T47D (cell line): ENCODE data around the gene CBLN2.

Experiments
- DNase-seq, 2 experiments: peaks; one replicate each; pipeline versions ENCODE4 v3.0.0 to v3.0.0-alpha.2; 2011 to 2012; ENCODE audit warnings: low read depth in 1 of 2, low spot score in 1 of 2
- JUND ChIP-seq: IDR thresholded peaks from 2 replicates; pipeline ENCODE4 v1.6.1; 2012; ENCODE audit warnings: low read depth
- in situ Hi-C: cut with HindIII; loops from 2 replicates; pipeline ENCODE4 v1.10.0; 2016; ENCODE audit warnings: low sequenced_read_pairs, low pct_unique_long_range_greater_than_20kb

Gene CBLN2

DNA sequence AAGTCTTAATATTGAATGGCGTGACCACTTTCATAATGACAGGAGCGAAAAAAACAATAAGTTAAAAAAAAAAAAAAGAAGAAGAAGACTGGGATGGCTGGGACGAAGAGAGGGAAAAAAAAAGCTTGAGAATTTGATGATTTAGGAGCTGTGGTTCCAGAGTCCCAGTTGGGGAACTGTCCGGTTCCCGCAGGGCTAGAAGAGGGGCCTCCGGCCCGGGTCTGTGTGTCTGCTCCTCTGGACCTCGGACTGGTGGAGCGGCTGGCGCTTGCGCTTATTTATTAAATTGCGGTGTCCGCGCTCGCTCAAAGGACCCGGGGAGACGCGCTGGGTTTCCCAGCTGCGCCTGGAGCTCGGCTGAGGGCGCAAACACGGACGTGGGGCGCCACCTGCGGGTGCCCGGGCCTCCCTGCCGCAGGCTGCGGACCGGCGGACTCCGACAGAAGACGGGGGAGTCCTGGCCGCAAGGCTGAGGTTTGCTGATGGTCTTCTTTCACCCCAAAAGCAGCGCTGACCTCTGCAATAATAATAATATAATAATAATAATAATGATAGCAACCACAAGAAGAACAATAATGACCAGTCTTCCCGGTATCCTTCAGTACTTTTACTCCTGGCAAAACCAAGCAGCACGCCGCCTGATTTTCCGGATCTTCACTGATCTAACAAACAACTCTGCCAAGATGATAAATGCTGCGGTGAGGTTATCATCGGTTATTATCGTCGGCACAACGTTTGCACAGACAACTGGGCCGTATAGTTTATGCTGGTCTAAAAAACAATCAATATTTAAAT is at the start of gene CBLN2:
Gene CBLN2 (minus strand): TSS at position 251 of the 795 bp plus-strand sequence. CDS start 2,182 bp downstream, outside the sequence.
- TF ChIP-seq JUND: no peak
- peak; percentile 72 to 81 for DNase-seq
- in situ Hi-C loops: no loop called here

DNA sequence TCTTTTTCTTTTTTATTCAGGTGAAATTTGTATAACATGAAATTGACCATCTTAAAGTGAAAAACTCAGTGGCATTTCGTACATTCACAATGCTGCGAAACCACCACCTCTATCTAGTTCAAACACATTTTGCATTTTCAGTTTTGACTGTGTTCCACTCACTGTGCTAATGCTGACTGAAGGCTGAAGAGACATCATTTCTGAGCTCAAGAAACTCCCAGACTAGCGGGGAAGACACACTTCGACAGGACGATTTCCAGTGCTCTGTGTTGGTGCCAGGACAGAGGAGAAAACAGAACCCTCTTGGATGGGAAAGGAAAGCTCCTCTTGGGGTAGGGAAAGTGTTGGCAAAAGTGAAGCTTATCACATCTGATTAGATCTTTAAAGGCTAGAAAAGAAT is 44.2 kb upstream of the CBLN2 start:
- TF ChIP-seq JUND: no peak
- in situ Hi-C loops: no loop called here
- DNase-seq: peak in 1 of 2 experiments; percentile 13

DNA sequence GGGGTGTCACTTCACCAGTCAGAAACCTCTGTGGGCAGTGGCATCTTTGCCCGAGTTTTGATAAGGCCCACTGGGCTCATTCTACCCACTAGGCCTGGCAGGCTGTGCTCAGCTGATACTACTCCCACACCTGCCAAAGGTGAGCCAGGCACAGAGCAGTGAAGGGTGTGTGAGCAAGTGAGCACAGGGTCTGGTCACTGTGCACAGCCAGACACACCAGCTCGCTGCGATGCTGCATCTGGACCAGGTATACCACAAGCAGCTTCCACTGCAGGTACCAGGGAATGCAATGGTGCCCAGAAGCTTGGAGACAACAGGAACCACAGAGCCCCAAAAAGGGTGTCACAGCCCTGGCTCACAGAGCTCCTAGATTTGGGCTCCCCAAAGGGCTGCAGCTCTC is 40.6 kb upstream of the CBLN2 start:
- in situ Hi-C loops: no loop called here
- no peak for TF ChIP-seq JUND
- no peak for DNase-seq

DNA sequence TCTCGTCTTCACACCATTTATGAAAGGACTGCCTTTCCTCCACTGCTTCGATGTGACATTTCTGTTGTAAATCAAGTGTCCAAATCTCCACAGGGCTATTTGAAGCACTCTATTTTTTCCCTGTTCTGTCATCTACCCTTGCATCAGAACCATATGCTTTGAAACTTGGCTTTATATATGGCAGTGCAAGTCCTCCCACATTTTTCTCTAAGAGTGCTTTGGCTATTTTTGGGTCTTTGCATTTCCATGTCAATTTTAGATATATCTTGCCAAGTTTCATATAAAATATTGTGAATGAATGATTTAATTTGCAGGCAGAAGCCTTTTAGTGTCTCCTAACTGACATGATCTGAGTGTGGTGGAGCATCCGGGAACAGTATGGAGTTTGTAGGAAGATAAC is 37.8 kb upstream of the CBLN2 start:
- no peak for TF ChIP-seq JUND
- in situ Hi-C loops: no loop called here
- DNase-seq: peak in 1 of 2 experiments; percentile 21

DNA sequence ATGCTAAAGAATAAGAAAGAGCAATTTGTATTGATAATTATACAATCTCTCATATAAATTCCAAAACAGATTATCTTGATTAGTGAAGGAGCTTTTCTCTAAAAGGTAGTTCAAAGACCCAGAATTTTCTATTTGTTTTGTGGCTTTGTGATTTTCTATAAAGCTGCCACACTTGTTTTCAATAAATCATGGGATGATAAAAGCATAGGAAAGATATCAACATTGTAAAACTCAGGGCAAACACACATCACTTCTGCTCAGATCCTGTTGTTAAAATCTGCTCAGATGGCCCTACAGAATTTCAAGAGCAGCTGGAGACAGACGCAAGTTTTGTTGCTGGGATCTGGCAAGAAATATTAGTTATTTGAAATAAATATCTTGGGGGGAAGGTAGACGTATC is 28.8 kb upstream of the CBLN2 start:
- TF ChIP-seq JUND: no peak
- in situ Hi-C loops: no loop called here
- DNase-seq: no peak

- in situ Hi-C loops: no loop called here
- no peak for TF ChIP-seq JUND
- DNase-seq: no peak
Observed at GRCh38 chr18:72566290-72566689, 22.1 kb upstream of the CBLN2 start.

- TF ChIP-seq JUND: no peak
- DNase-seq: no peak
- in situ Hi-C loops: no loop called here
Observed at GRCh38 chr18:72555968-72556367, 11.8 kb upstream of the CBLN2 start.

GRCh38 chr18:72555101-72555500 is 11.0 kb upstream of the CBLN2 start:
- no peak for TF ChIP-seq JUND
- DNase-seq: no peak
- in situ Hi-C loops: no loop called here

DNA sequence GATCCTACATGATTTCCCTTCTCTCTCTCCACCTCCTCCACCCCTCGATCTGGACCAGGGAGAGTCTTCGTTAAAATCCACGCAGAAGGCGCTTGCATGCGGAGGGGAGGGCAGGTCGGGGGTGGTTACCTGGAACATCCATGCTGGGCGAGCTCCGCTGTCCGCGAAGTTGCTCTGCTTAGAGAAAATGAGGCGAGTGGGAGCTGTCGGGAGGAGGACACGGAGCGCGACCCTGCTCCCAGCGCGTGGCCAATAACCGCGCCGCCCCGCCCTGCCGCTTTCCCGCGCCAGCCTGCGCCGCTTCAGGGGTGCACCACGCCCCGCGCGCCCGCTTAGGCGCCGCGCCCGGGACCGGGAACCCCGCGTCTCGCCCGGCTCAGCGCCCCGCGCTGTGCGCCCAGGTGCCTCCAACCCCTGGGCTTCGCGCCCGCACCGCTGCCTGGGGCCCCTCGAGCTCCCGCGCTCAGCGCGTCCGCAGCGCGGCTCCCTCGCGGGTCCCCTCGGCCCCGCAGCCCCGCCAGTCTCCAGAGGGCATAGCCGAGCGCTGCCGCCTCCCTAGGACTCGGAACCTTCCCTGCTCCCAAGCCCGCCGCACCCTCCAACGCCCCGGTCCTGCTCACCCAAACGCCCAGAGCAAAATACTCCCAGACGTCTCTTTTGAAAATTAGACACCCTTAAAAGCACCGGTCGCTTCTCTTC is 636 bp downstream of the CBLN2 start:
- in situ Hi-C loops: no loop called here
- DNase-seq: peak in 1 of 2 experiments; percentile 9
- no peak for TF ChIP-seq JUND

DNA sequence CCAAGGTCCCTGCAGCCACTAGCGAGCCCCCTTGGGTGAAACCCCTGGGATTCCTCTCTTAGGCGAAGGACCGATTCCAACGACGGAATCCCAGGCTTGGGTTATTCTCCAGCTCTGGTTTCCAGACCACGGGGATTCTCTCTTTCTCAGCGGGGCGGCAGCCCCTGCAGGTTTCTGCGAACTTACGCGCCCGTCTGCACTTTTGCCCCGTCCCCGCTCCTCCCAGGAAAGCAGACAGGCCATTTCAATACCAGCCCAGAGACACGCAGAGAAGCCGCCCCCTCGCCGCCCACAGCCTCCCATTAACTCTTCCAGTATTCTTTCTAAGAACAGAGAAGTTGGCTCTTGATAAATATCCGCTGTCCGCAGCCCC is 1.2 kb downstream of the CBLN2 start:
- TF ChIP-seq JUND: no peak
- in situ Hi-C loops: no loop called here
- DNase-seq: peak in 1 of 2 experiments; percentile 2

DNA sequence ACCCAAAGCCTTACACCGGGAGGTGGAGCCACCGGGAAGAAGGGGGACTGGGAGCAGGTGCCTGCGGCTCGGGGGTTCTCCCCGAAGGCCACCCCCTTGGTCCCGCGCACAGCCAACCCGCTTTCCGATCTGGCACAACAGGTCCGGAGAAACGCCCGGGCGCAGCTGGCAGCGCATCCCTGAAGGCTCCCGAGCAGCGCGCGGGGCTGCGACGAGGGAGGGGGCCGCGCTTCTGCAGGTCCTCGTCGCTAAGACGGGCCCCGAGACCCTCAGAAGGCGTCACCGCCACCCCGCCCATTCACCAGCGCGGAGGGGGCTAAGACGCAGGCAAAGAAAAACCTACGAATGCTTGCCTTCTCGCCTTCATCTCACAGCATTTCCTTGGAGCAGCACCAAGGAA is 1.8 kb downstream of the CBLN2 start:
- TF ChIP-seq JUND: no peak
- in situ Hi-C loops: no loop called here

GRCh38 chr18:72541871-72542332 is 2.2 kb downstream of the CBLN2 start:
- in situ Hi-C loops: no loop called here
- DNase-seq: peak in 1 of 2 experiments; percentile 13
- no peak for TF ChIP-seq JUND

More for the DNA sequence above, 1.8 kb downstream of the CBLN2 start:
- peak in 1 of 2 experiments; percentile 12 for DNase-seq

- no peak for DNase-seq
- in situ Hi-C loops: no loop called here
- TF ChIP-seq JUND: no peak
Observed at GRCh38 chr18:72539901-72540300, 4.2 kb downstream of the CBLN2 start.
